Measurements from ENCODE around the gene LGR6.
A peak's percentile ranks its signal among the peaks of the same experiment; 100 is the strongest.

Gene LGR6

GRCh38 chr1:202225131-202225530 is 31.5 kb downstream of the LGR6 start:
- Mint-ChIP-seq H3K4me1 (ENCODE audit: low read depth) (peaks cover 18% of the 10 kb centered on the region), H3K36me3 (ENCODE audit: low read depth) (no peaks in the 10 kb centered on the region), H3K27ac (no peak overlapping the region), H3K4me3 (no peak overlapping the region), H3K9me3 (no peaks in the 10 kb centered on the region), H3K27me3 (ENCODE audit: low read depth) (peaks cover 27% of the 10 kb centered on the region)

- peaks cover 13% of the 10 kb centered on the region for H3K27me3 Mint-ChIP-seq (ENCODE audit: low read depth)
- H3K9me3 Mint-ChIP-seq, result no peaks in the 10 kb centered on the region
Observed at GRCh38 chr1:202227053-202227672, 33.6 kb downstream of the LGR6 start.

DNA sequence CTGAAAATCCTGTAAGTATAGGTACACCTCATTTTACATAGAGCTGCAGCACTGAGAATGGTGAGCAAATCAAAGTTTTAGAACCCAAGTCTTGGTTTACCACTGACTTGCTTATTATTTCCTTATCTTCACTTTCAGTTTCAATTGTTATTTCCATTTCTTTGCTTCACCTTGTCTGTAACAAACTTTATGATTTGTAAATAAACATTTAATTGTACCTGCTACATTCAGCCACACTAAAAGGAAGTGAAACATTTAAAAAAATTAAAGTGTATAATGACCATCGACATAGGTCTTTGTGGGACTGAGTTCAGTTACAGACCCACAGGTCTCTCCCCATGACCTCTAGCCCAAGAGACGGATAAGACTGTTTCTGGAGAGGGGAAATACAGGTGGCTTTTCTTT is 34.4 kb downstream of the LGR6 start:
- Mint-ChIP-seq H3K4me1 (ENCODE audit: low read depth) (peaks cover 18% of the 10 kb centered on the region), H3K4me3 (no peak overlapping the region), H3K9me3 (no peaks in the 10 kb centered on the region), H3K27ac (no peak overlapping the region), H3K36me3 (ENCODE audit: low read depth) (no peaks in the 10 kb centered on the region), H3K27me3 (ENCODE audit: low read depth) (peaks cover 13% of the 10 kb centered on the region)

More at GRCh38 chr1:202227053-202227672, 33.6 kb downstream of the LGR6 start:
- no peaks in the 10 kb centered on the region for H3K36me3 Mint-ChIP-seq (ENCODE audit: low read depth)
- peaks cover 18% of the 10 kb centered on the region for H3K4me1 Mint-ChIP-seq (ENCODE audit: low read depth)
- H3K27ac Mint-ChIP-seq, result no peak overlapping the region
- H3K4me3 Mint-ChIP-seq, result no peak overlapping the region

DNA sequence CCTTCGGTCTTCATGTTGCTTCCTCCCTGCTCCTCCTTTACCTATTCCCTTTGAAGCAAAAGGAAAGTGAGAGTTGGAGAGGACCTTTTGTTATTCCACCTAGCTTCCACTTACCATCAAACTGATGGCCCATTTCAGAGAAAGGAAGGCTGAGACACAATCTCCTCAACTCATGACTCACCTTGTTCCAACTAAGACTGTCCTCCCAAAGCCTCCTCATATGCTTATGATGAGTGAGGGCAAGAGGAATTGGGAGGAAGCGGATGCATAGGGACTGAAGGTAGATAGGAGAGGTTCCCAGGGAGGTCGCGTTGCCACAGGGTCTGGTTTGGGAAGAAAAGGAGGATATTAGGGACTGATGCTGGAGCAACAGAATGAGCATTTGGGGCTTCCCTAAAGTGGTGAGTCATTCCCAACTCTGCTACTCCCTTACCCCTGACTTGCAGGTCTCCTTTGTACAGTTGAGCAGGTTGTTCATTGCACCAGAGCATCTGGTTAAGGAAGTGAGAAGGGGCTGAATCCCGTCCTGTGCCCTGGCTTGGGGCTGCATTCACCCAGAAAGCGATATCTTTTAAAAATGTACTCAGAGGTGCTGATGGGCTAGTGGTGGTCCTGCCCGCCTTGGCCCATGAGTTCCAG is 35.0 kb downstream of the LGR6 start:
- H3K27me3 Mint-ChIP-seq (ENCODE audit: low read depth), result peaks cover 13% of the 10 kb centered on the region
- no peaks in the 10 kb centered on the region for H3K9me3 Mint-ChIP-seq
- H3K4me1 Mint-ChIP-seq (ENCODE audit: low read depth), result peaks cover 18% of the 10 kb centered on the region
- H3K27ac Mint-ChIP-seq, result no peak overlapping the region
- H3K36me3 Mint-ChIP-seq (ENCODE audit: low read depth), result no peaks in the 10 kb centered on the region
- peak overlapping the region; percentile 33 for H3K4me3 Mint-ChIP-seq

DNA sequence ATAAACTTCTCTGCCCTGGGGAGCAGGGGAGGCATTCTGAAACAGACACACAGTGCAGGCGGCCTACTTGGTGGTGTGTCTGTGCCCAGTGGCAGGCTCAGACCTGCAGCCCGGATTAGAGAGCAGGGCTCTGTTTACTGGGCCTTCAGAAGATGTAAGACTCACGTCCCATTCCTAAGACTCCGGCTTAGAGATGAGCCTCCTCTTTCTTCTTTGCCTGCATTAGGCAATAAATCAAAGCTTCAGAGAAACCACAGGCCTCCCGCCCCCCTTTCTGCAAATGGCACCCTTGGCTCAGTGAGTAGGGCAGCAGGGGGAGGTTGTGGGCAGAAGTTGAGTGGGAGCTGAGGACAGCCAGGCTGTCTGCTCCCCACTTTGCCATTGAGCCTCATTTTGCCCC is 35.8 kb downstream of the LGR6 start:
- Mint-ChIP-seq H3K27ac (no peak overlapping the region), H3K4me3 (no peak overlapping the region), H3K9me3 (no peaks in the 10 kb centered on the region), H3K36me3 (ENCODE audit: low read depth) (no peaks in the 10 kb centered on the region), H3K4me1 (ENCODE audit: low read depth) (peaks cover 18% of the 10 kb centered on the region), H3K27me3 (ENCODE audit: low read depth) (peaks cover 13% of the 10 kb centered on the region)

GRCh38 chr1:202230061-202230938 is 36.7 kb downstream of the LGR6 start:
- Mint-ChIP-seq H3K27ac (no peak overlapping the region), H3K27me3 (ENCODE audit: low read depth) (peaks cover 14% of the 10 kb centered on the region), H3K4me1 (ENCODE audit: low read depth) (peaks cover 18% of the 10 kb centered on the region), H3K36me3 (ENCODE audit: low read depth) (no peaks in the 10 kb centered on the region), H3K9me3 (no peaks in the 10 kb centered on the region), H3K4me3 (no peak overlapping the region)

GRCh38 chr1:202230939-202231645 is 37.5 kb downstream of the LGR6 start:
- Mint-ChIP-seq H3K9me3 (no peaks in the 10 kb centered on the region), H3K27me3 (ENCODE audit: low read depth) (peaks cover 17% of the 10 kb centered on the region), H3K4me3 (no peak overlapping the region), H3K36me3 (ENCODE audit: low read depth) (no peaks in the 10 kb centered on the region), H3K4me1 (ENCODE audit: low read depth) (peaks cover 18% of the 10 kb centered on the region), H3K27ac (no peak overlapping the region)

GRCh38 chr1:202233171-202233570 is 39.6 kb downstream of the LGR6 start:
- Mint-ChIP-seq H3K4me3 (no peak overlapping the region), H3K4me1 (ENCODE audit: low read depth) (peaks cover 9% of the 10 kb centered on the region), H3K27me3 (ENCODE audit: low read depth) (peaks cover 18% of the 10 kb centered on the region), H3K36me3 (ENCODE audit: low read depth) (no peaks in the 10 kb centered on the region), H3K9me3 (no peaks in the 10 kb centered on the region), H3K27ac (no peak overlapping the region)

DNA sequence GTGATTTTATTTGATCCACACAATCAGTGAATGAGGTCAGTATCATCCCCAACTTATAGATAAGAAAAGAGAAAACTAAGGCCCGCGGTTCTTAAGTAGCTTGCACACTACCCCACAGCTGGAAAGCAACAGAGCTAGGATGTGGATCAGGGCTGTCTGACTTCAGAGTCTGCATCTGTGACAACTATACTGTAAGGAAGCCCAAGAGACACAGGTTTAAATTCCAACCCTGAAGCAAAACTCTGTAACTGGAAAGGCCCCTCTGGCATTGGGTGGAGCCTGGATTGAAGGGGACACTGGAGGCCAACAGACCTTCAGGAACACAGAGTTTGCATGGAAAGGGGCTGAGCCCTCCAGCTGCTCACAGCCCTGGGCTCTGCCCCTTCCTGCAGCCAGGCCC is 40.2 kb downstream of the LGR6 start:
- Mint-ChIP-seq H3K27ac (no peak overlapping the region), H3K27me3 (ENCODE audit: low read depth) (peaks cover 15% of the 10 kb centered on the region), H3K4me1 (ENCODE audit: low read depth) (peaks cover 4% of the 10 kb centered on the region)

DNA sequence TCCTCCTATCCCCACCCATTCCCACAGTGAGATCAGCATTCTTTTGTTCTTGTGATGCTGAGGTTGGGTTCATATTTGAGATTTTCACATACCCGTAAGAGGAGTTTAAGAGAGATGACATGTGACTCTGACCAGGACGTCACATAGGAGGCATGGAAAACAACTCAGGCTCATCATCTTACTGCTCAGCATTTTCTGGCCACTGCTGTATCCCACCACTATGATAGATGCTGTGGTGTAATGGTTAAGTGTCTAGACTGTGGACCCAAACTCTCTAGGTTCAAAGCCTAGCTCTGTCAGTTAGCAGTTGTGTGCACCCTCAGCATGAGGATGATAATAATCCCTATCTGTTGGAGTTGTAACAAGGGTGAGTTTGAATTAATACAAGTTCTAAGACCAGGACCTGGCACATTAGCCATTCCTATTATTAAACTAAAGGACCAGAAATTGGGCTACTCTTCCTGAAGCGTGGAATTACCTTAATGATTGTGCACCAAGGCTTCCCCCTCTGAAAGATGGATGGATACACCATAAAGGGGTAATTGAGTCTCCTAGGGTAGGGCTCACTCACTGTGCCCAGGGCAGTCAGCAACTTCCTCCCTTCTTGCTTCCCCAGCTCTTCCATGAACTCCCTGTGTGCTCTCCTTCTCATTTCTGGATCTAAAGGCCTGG is 40.9 kb downstream of the LGR6 start:
- Mint-ChIP-seq H3K27me3 (ENCODE audit: low read depth) (peaks cover 17% of the 10 kb centered on the region), H3K9me3 (no peaks in the 10 kb centered on the region), H3K27ac (no peak overlapping the region), H3K4me1 (ENCODE audit: low read depth) (peaks cover 2% of the 10 kb centered on the region), H3K36me3 (ENCODE audit: low read depth) (no peaks in the 10 kb centered on the region), H3K4me3 (no peak overlapping the region)

More for the DNA sequence above, 40.2 kb downstream of the LGR6 start:
- no peaks in the 10 kb centered on the region for H3K9me3 Mint-ChIP-seq
- H3K4me3 Mint-ChIP-seq, result no peak overlapping the region
- no peaks in the 10 kb centered on the region for H3K36me3 Mint-ChIP-seq (ENCODE audit: low read depth)

DNA sequence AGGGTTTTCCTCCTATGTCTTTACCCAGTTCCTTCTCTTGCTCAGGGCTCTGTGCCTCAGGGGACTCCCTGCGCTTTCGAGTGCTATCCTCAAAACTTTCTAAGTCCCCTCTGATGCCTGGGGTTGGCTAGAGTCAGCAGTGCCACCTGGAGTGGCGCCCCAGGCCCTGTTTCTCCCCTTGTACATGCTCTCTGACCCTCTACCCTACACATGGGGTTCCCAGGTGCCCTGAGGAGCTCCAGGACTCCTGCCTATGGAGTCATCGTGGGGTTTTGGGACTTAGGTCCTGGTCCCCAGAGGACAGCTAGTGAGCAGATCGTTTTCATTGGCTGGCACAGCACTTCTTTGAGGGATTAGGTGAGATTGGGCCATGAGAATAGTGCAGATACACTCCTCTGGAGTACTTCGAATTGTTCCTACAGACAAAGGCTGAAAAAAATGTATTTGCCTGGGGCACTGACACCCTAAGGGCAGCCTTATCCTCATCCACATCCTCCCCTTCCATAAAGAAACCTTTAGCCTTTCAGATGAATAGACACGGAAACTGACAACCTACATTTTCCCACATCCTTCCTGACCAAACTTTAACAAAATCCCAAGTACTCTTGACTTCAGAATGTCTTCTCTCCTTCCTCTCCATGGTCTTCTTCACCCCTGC is 41.5 kb downstream of the LGR6 start:
- Mint-ChIP-seq H3K27me3 (ENCODE audit: low read depth) (peaks cover 21% of the 10 kb centered on the region), H3K4me3 (no peak overlapping the region), H3K36me3 (ENCODE audit: low read depth) (no peaks in the 10 kb centered on the region), H3K27ac (peak overlapping the region; percentile 52), H3K9me3 (no peaks in the 10 kb centered on the region), H3K4me1 (ENCODE audit: low read depth) (peaks cover 2% of the 10 kb centered on the region)

GRCh38 chr1:202235856-202236837 is 42.5 kb downstream of the LGR6 start:
- Mint-ChIP-seq H3K4me3 (no peak overlapping the region), H3K4me1 (ENCODE audit: low read depth) (peaks cover 2% of the 10 kb centered on the region), H3K9me3 (no peaks in the 10 kb centered on the region), H3K36me3 (ENCODE audit: low read depth) (no peaks in the 10 kb centered on the region), H3K27ac (no peak overlapping the region), H3K27me3 (ENCODE audit: low read depth) (peaks cover 21% of the 10 kb centered on the region)

- Mint-ChIP-seq H3K9me3 (no peaks in the 10 kb centered on the region), H3K4me1 (ENCODE audit: low read depth) (peaks cover 2% of the 10 kb centered on the region), H3K27me3 (ENCODE audit: low read depth) (peaks cover 21% of the 10 kb centered on the region), H3K27ac (no peak overlapping the region), H3K36me3 (ENCODE audit: low read depth) (no peaks in the 10 kb centered on the region), H3K4me3 (no peak overlapping the region)
Observed at GRCh38 chr1:202237052-202237451, 43.5 kb downstream of the LGR6 start.

Measured in T-helper 1 cell treated with Interleukin-12 subunit alpha and Interleukin-12 subunit beta and Interleukin-4 antibody, amounts not matched to agents 30 μg/mL and 1 μg/mL, for 36 hours (primary cell).